CD8-positive, alpha-beta memory T cell (primary cell): ENCODE results near the gene TMCO1. TPM values are rescaled to one million over a fixed set of nuclear protein-coding genes. Genes with fewer than 3 reads are reported as not detected.

ENCODE experiments used
- CTCF ChIA-PET: fragments of 350-600 bp; sonication (Branson Sonifier 250); formaldehyde crosslinking; loops from one replicate; lab custom pipeline; 2021; ENCODE audit warnings: antibody characterized with exemption; lab: Charles Lee
- POLR2A ChIA-PET: fragments of 350-600 bp; sonication (Branson Sonifier 250); formaldehyde crosslinking; loops from one replicate; lab custom pipeline; 2021; ENCODE audit warnings: antibody characterized with exemption; lab: Charles Lee
- DNase-seq, 5 donors: peaks; one replicate each; pipeline versions ENCODE4 v3.0.0 to v3.0.0-alpha.2; 2020 to 2022; ENCODE audit warnings: mixed read lengths in 1 of 5
- H3K27ac ChIP-seq: one replicate; pipeline ENCODE4 v1.7.0; 2013; ENCODE audit warnings: low read depth, mild to moderate bottlenecking, low read length, moderate library complexity
- H3K27me3 ChIP-seq: 2 replicates; pipeline ENCODE4 v1.7.0; 2013; ENCODE audit warnings: low read length, mild to moderate bottlenecking; ENCODE audit not compliant: insufficient read depth, poor library complexity, severe bottlenecking
- H3K36me3 ChIP-seq: 2 replicates; pipeline ENCODE4 v1.7.0; 2013; ENCODE audit warnings: mild to moderate bottlenecking, low read length, moderate library complexity; ENCODE audit not compliant: insufficient read depth
- H3K4me1 ChIP-seq: 2 replicates; pipeline ENCODE4 v1.7.0; 2013; ENCODE audit warnings: mild to moderate bottlenecking, low read length, moderate library complexity; ENCODE audit not compliant: insufficient read depth
- H3K4me3 ChIP-seq: 2 replicates; pipeline ENCODE4 v1.7.0; 2013; ENCODE audit warnings: mild to moderate bottlenecking, low read length
- H3K9me3 ChIP-seq: 2 replicates; pipeline ENCODE4 v1.7.0; 2013; ENCODE audit warnings: mild to moderate bottlenecking, low read length
- H3K27ac Mint-ChIP-seq, 8 donors: one replicate each; pipeline ENCODE4 v1.8.0; 2020 to 2021; ENCODE audit warnings: mixed read lengths in 8 of 8, mild to moderate bottlenecking in 6 of 8, inconsistent platforms in 3 of 8, moderate library complexity in 3 of 8
- H3K27me3 Mint-ChIP-seq, 2 donors: one replicate each; pipeline ENCODE4 v1.8.0; 2020 to 2021; ENCODE audit warnings: mixed read lengths in 2 of 2, mild to moderate bottlenecking in 1 of 2, moderate library complexity in 1 of 2
- H3K36me3 Mint-ChIP-seq, 3 donors: one replicate each; pipeline ENCODE4 v1.8.0; 2020 to 2021; ENCODE audit warnings: mixed read lengths in 3 of 3, inconsistent platforms in 1 of 3, mild to moderate bottlenecking in 1 of 3
- H3K4me1 Mint-ChIP-seq, 3 donors: one replicate each; pipeline ENCODE4 v1.8.0; 2020 to 2021; ENCODE audit warnings: mixed read lengths in 3 of 3, inconsistent platforms in 1 of 3, mild to moderate bottlenecking in 1 of 3
- H3K4me3 Mint-ChIP-seq, 7 donors: one replicate each; pipeline ENCODE4 v1.8.0; 2020 to 2021; ENCODE audit warnings: mixed read lengths in 7 of 7, mild to moderate bottlenecking in 6 of 7, moderate library complexity in 4 of 7, inconsistent platforms in 2 of 7
- H3K9me3 Mint-ChIP-seq, 5 donors: one replicate each; pipeline ENCODE4 v1.8.0; 2020 to 2022; ENCODE audit warnings: mixed read lengths in 5 of 5, mild to moderate bottlenecking in 3 of 5, moderate library complexity in 2 of 5, inconsistent platforms in 1 of 5
- polyA plus RNA-seq: library from polyadenylated mRNA; unstranded; fragments of 300-500 nt; fragmentation: Illumina TruSeq; gene quantifications from one replicate; pipeline ENCODE4 v1.2.3, GENCODE V29; 2021
- total RNA-seq, 2 experiments: library from RNA; stranded (reverse); gene quantifications; one replicate each; pipeline ENCODE4 v1.2.3, GENCODE V29; 2021

Gene TMCO1
- total and polyA plus RNA-seq, 3 experiments from 2014 or later, result 102 to 148 (median 112) TPM

- Histone ChIP-seq H3K4me1 (peaks cover 42% of the 10 kb centered on the region), H3K4me3 (no peak overlapping the region), H3K36me3 (peaks cover 17% of the 10 kb centered on the region), H3K27me3 (no peaks in the 10 kb centered on the region), H3K27ac (no peak overlapping the region), H3K9me3 (no peaks in the 10 kb centered on the region)
- POLR2A ChIA-PET, result no interaction called here
- no peaks in the 10 kb centered on the region for H3K9me3 Mint-ChIP-seq
- H3K4me1 Mint-ChIP-seq, result peaks cover 58 to 85% (median 79%) of the 10 kb centered on the region in 3 donors
- no peak for DNase-seq
- CTCF ChIA-PET, result no interaction called here
- H3K4me3 Mint-ChIP-seq, result peak overlapping the region in 2 of 7 donors; percentile 6 to 24
- peaks cover 12 to 75% (median 32%) of the 10 kb centered on the region in 3 donors for H3K36me3 Mint-ChIP-seq
- H3K27ac Mint-ChIP-seq, result peak overlapping the region in 3 of 8 donors; percentile 13 to 66 (median 30)
- peaks cover 0 to 2% of the 10 kb centered on the region in 2 donors for H3K27me3 Mint-ChIP-seq
Observed at GRCh38 chr1:165763442-165763841, 5.2 kb downstream of the TMCO1 start.

- DNase-seq, result no peak
- Mint-ChIP-seq H3K4me1 (peaks cover 55 to 84% (median 76%) of the 10 kb centered on the region in 3 donors), H3K4me3 (no peak overlapping the region), H3K36me3 (peaks cover 12 to 74% (median 31%) of the 10 kb centered on the region in 3 donors), H3K27ac (no peak overlapping the region), H3K27me3 (no peaks in the 10 kb centered on the region), H3K9me3 (no peaks in the 10 kb centered on the region)
- Histone ChIP-seq H3K4me1 (peaks cover 37% of the 10 kb centered on the region), H3K4me3 (no peak overlapping the region), H3K36me3 (peaks cover 17% of the 10 kb centered on the region), H3K27ac (no peak overlapping the region), H3K9me3 (no peaks in the 10 kb centered on the region), H3K27me3 (no peaks in the 10 kb centered on the region)
- CTCF ChIA-PET, result no interaction called here
- POLR2A ChIA-PET, result no interaction called here
Observed at GRCh38 chr1:165762725-165763124, 5.9 kb downstream of the TMCO1 start.

- Mint-ChIP-seq H3K27ac (no peak overlapping the region), H3K4me3 (no peak overlapping the region), H3K36me3 (peaks cover 3 to 67% (median 17%) of the 10 kb centered on the region in 3 donors), H3K9me3 (no peaks in the 10 kb centered on the region), H3K4me1 (peaks cover 38 to 62% (median 58%) of the 10 kb centered on the region in 3 donors), H3K27me3 (no peaks in the 10 kb centered on the region)
- no peak for DNase-seq
- ChIA-PET POLR2A (no interaction called here), CTCF (interaction anchor here (1.3 kb wide), 1 partner anchor 10 kb away, joined by 3 read pairs; no protein-coding TSS in a partner anchor)
- no peaks in the 10 kb centered on the region for H3K27me3 ChIP-seq
- H3K4me3 ChIP-seq, result no peak overlapping the region
- H3K36me3 ChIP-seq, result peaks cover 9% of the 10 kb centered on the region
- peaks cover 12% of the 10 kb centered on the region for H3K4me1 ChIP-seq
- H3K9me3 ChIP-seq, result no peaks in the 10 kb centered on the region
- no peak overlapping the region for H3K27ac ChIP-seq
Observed at GRCh38 chr1:165759095-165759494, 9.6 kb downstream of the TMCO1 start.

- H3K4me1 Mint-ChIP-seq, result peaks cover 22 to 35% (median 33%) of the 10 kb centered on the region in 3 donors
- H3K27me3 ChIP-seq, result no peaks in the 10 kb centered on the region
- ChIA-PET CTCF (interaction anchor here (0.7 kb wide), 1 partner anchor 11 kb away, joined by 3 read pairs; no protein-coding TSS in a partner anchor), POLR2A (interaction anchor here (1.0 kb wide), 1 partner anchor 21 kb away, joined by 3 read pairs; no protein-coding TSS in a partner anchor)
- H3K27ac ChIP-seq, result no peak overlapping the region
- peak overlapping the region in 1 of 7 donors; percentile 40 for H3K4me3 Mint-ChIP-seq
- peaks cover 3 to 73% (median 14%) of the 10 kb centered on the region in 3 donors for H3K36me3 Mint-ChIP-seq
- H3K4me1 ChIP-seq, result peaks cover 5% of the 10 kb centered on the region
- H3K9me3 Mint-ChIP-seq, result no peaks in the 10 kb centered on the region
- peak overlapping the region; percentile 14 to 52 (median 22) for H3K27ac Mint-ChIP-seq
- no peaks in the 10 kb centered on the region for H3K27me3 Mint-ChIP-seq
- H3K9me3 ChIP-seq, result no peaks in the 10 kb centered on the region
- H3K4me3 ChIP-seq, result no peak overlapping the region
- no peak for DNase-seq
- peaks cover 19% of the 10 kb centered on the region for H3K36me3 ChIP-seq
Observed at GRCh38 chr1:165755393-165756010, 13.2 kb downstream of the TMCO1 start.

GRCh38 chr1:165753934-165754333 lies 14.7 kb downstream of the TMCO1 start:
- Mint-ChIP-seq H3K27me3 (no peaks in the 10 kb centered on the region), H3K4me1 (peaks cover 15 to 25% (median 23%) of the 10 kb centered on the region in 3 donors), H3K36me3 (peaks cover under 1 to 70% (median 9%) of the 10 kb centered on the region in 3 donors), H3K9me3 (no peaks in the 10 kb centered on the region), H3K27ac (peak overlapping the region in 1 of 8 donors; percentile 27), H3K4me3 (no peak overlapping the region)
- no peaks in the 10 kb centered on the region for H3K9me3 ChIP-seq
- H3K27ac ChIP-seq, result no peak overlapping the region
- H3K36me3 ChIP-seq, result peaks cover 19% of the 10 kb centered on the region
- no peak for DNase-seq
- H3K27me3 ChIP-seq, result no peaks in the 10 kb centered on the region
- POLR2A ChIA-PET, result no interaction called here
- CTCF ChIA-PET, result interaction anchor here (1.6 kb wide), 1 partner anchor 11 kb away, joined by 4 read pairs; no protein-coding TSS in a partner anchor
- H3K4me1 ChIP-seq, result peaks cover 5% of the 10 kb centered on the region
- no peak overlapping the region for H3K4me3 ChIP-seq

- Histone ChIP-seq H3K36me3 (peaks cover 17% of the 10 kb centered on the region), H3K4me3 (no peak overlapping the region), H3K4me1 (no peaks in the 10 kb centered on the region), H3K9me3 (no peaks in the 10 kb centered on the region), H3K27me3 (no peaks in the 10 kb centered on the region), H3K27ac (no peak overlapping the region)
- H3K27me3 Mint-ChIP-seq, result no peaks in the 10 kb centered on the region
- no peak for DNase-seq
- no peaks in the 10 kb centered on the region for H3K9me3 Mint-ChIP-seq
- POLR2A ChIA-PET, result interaction anchor here (0.5 kb wide), 1 partner anchor 26 kb away, joined by 4 read pairs; no protein-coding TSS in a partner anchor
- peaks cover 6 to 66% (median 12%) of the 10 kb centered on the region in 3 donors for H3K36me3 Mint-ChIP-seq
- peaks cover 7 to 18% (median 12%) of the 10 kb centered on the region in 3 donors for H3K4me1 Mint-ChIP-seq
- H3K4me3 Mint-ChIP-seq, result no peak overlapping the region
- CTCF ChIA-PET, result no interaction called here
- H3K27ac Mint-ChIP-seq, result peak overlapping the region in 1 of 8 donors; percentile 66
Observed at GRCh38 chr1:165748550-165748949, 20.1 kb downstream of the TMCO1 start.

- Histone ChIP-seq H3K27ac (no peak overlapping the region), H3K36me3 (peaks cover 15% of the 10 kb centered on the region), H3K27me3 (no peaks in the 10 kb centered on the region), H3K9me3 (no peaks in the 10 kb centered on the region), H3K4me1 (no peaks in the 10 kb centered on the region), H3K4me3 (no peak overlapping the region)
- Mint-ChIP-seq H3K27me3 (no peaks in the 10 kb centered on the region), H3K27ac (peak overlapping the region in 4 of 8 donors; percentile 5 to 60 (median 47)), H3K36me3 (peaks cover 6 to 64% (median 12%) of the 10 kb centered on the region in 3 donors), H3K9me3 (no peaks in the 10 kb centered on the region), H3K4me1 (peaks cover 7 to 18% (median 12%) of the 10 kb centered on the region in 3 donors), H3K4me3 (no peak overlapping the region)
- CTCF ChIA-PET, result no interaction called here
- DNase-seq, result no peak
- POLR2A ChIA-PET, result no interaction called here
Observed at GRCh38 chr1:165747632-165748447, 20.8 kb downstream of the TMCO1 start.
